8988T (cell line): ENCODE measurements around the gene KRT80.
"Not testable (repeated sequence)": the region's sequence is repeated elsewhere in the genome, so short reads cannot be mapped to it uniquely, and the experiment has no call there.

Experiments
- DNase-seq: peaks from one replicate; pipeline ENCODE4 v3.0.0; 2011

The KRT80 gene

DNA sequence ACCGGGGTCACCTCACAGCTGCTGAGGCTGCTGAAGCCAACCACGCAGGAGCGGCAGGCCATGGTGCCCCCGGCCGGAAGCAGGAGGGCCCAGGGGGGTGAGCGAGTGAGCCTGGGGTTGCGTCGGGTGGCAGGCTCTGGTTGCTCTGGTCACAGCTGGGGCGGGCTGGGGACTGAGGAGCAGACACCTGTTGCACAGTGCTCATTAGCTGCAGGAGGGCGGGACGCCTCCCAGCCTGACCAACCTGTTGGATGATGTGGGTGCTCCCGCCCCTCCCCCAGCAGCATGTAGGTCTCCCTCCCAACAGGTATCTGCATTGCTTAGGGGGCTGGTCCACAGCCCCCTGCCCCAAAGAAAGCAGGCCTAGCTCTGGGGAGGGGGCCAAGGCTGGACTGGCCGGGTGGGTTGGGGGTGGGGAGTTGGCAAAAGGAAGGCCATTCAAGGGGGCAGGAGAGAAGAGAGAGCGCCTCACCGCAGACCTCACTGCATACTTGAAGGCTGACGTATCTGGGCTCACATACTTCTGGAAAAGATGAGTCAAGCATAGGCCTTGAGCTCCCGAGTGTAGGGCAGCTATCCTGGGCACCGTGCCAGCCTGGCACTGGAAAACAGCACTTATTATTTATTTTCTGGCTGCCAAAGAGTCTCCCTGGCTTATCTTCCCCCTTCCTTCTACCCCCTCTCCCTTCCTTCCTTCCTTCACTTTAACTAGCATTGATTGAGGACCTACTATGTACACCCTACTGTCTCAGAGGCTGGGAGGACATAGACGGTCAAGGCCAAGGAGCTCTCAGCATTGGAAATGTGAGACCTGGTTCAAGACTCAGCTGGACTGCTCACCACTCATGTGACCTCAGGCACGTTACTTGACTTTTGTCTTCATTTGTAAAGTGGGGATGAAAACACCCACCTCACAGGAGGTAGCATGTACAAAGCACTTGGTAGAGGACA lies at the start of gene KRT80:
Gene KRT80 (minus strand): TSS at position 174 of the 951 bp plus-strand sequence. CDS start 112 bp downstream, at position 62.
- DNase-seq: peak; percentile 94

DNA sequence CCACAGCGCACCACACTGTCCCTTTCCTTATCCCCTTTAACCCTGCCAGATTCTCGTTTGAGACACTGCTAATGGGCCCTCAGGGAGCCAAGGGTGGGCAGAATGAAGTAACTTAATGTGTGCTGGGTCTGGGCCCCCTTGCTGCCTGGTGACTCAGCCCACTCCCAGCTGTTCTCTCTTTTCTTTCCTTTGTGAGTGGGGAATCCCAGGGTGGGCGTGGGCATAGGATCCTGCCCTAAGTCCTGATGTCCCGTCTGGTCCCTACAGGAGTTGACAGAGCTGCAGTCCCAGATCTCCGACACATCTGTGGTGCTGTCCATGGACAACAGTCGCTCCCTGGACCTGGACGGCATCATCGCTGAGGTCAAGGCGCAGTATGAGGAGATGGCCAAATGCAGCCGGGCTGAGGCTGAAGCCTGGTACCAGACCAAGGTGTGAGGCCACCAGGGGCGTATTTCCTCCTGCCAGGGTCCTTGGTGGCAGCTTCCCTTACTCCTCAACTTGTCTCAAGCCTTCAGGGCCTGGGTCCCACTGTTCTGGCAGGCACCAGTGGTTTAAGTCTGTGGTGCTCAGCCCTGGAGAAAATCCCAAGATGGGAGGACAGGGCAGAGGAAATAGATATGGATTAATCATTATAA lies 49.5 kb upstream of the KRT80 start:
- DNase-seq: peak; percentile 51

DNA sequence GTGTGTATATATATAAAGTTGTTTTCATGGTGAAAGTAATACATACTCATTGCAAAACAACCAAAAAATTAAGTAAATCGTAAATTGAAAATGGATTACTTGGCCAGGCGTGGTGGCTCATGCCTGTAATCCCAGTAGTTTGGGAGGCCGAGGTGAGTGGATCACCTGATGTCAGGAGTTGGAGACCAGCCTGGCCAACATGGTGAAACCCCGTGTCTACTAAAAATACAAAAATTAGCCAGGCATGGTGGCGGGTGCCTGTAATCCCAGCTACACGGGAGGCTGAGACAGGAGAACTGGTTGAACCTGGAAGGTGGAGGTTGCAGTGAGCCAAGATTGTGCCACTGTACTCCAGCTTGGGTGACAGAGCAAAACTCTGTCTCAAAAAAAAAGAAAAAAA lies 48.4 kb upstream of the KRT80 start:
- DNase-seq: not testable (repeated sequence)

DNA sequence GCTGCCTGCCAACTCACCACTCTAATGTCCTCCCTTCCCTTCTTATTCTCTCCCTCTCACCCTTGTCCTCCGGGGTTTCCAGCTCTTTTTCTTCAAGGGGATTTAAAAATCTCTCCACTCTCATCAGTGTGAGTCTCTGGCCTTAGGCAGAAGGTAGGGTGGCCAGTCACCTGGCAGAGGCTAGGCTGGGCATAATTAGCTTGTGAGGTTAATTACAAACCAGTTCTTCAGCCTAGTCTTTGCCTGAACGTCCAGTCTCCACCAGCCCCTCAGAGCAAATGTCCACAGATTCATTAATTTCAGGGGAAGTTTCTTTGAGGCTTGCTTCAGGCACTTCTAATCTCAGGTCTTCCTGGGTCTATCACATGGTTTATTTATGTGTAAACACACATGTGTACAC lies 48.0 kb upstream of the KRT80 start:
- no peak for DNase-seq

DNA sequence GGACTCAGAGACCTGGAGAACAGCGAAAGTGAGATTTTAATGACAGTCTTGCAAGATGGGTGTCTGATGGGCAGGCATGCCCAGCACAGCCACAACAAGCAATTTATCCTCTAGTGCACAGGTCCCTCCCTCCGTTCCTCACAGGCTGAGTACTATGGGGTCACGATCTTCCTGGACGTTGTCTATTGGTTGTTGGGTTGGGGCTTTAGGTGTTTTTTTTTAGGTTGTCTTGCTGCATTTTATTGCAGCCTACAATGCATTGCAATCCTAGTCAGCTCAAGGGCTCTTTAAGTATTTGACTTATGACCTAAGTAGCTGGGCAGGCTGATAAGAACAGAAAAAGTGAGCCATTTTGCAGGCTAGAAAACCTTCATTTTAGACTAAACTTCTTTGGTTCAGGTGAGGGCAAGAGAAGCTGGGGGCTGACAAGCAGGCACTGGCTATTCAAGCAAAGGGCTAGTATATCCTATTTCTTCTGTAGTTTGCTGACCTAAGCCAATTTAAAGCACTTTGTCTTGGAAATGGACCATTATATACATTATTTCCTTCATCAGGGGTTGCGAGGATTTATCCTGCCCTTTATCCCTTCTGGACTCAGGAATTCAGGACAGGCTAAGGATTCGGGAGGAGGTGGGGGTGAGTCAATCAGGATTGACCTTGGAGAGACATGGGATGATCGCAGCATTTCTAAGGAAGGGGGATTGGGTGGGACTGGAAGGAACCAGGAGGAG lies 47.3 kb upstream of the KRT80 start:
- no peak for DNase-seq

DNA sequence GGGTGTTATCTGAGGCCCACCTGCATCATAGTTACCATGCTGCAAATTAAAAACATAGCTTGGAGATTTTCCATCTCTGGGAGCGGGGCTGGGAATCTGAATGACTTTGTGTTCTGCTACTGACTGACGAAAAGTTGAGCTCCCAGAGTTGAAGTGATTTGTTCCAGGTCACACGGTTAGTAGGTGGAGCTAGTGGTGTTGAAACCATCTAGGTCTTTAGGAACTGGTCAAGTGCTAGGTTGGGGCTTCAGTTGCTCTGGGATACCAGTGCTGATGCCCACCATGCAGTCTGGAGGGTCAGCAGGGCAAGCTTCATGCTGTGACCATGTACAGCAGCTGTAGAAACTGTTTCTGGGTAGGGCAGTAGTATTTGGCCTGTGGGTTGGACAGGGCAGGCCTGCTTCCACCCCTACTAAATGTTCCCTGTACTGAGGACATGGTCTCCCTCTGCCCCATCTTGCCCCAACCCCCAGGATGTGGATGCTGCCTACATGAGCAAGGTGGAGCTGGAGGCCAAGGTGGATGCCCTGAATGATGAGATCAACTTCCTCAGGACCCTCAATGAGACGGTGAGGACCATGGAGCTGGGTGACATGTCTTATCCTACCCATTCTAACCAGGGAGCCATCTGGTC lies 46.5 kb upstream of the KRT80 start:
- no peak for DNase-seq

DNA sequence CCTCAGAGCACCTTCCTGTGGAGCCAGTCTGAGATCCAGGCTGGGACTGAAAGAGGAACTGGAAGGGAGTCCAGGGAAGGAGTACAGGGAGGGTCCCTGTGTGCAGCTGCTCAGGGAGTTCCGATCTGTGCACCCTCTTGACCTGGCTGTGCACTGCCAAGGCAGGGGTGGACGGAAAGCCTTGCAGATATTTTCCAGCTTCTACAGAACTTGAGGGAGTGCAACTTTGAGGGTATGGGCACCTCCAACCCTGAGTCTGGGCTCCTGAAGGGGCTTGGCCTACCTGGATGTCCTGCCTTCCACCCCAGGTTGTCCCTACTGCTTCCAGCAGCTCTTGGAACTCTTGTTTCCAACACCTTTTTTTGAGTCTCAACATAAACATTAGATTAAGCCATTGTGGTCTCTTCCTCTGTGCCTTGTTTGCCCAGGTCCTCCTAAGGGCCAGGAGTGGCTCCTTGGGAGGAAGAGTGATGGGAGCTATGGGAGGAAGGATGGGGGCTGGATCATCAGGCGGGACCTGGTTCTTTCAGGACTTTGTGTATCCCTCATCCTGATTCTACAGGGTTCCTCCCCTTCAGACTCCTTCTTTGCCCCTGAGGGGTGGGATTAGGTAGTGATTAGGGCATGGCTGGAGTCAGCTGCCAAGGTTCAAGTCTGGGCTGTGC lies 44.7 kb upstream of the KRT80 start:
- peak; percentile 21 for DNase-seq

DNA sequence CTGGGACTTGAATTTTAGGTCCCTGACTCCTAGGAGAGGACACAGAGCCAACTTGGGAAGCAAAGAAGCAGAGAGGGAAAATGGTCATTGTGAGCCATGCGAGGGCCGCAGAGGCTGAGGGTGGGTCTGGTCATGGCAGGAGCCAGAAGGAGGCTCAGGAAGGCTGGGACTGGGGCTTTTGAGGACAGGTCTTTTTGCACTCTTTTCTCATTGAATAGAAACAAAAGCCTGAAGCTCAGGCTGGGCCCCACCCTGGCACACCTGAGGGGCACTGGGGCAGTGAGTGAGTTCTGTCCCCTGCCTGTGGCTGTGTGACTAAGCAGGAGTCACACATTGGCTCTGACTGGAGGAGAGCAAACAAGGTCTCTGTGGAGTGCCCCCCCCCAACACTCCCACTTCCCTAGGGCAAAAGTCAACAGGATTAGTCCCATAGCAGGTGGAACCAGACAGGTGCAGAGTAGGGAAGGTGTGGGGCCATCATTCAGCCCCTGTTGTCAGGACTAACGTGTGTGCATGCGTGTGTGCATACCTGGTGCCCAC lies 44.1 kb upstream of the KRT80 start:
- peak; percentile 35 for DNase-seq

DNA sequence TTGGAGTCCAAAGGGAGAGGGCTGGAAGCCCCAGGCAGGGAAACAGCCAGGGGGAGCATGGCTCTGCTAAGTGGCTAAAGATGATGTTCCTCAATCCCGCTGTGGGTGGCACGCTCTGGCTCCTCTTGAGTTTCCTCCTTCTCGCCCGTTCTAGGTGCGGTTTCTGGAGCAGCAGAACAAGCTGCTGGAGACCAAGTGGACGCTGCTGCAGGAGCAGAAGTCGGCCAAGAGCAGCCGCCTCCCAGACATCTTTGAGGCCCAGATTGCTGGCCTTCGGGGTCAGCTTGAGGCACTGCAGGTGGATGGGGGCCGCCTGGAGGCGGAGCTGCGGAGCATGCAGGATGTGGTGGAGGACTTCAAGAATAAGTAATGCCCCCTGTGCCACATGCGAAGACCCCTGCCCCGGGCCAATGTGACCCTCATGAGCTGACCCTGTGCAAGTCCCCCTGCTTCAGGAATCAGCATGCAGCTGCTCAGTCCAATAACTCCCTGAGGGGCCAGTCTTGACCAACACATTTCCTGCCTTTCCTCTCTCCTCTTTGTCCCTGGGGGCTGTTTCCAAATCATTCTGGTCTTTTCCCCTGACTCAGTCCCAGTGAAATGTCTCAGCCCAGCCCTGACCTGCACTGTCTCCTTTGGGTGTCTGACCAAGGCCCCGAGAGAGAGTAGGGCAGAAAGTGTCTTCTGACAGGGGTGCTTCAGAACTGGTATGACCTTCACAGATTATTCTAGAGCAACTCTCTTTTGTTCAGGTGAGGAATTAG lies 43.4 kb upstream of the KRT80 start:
- peak; percentile 23 for DNase-seq

DNA sequence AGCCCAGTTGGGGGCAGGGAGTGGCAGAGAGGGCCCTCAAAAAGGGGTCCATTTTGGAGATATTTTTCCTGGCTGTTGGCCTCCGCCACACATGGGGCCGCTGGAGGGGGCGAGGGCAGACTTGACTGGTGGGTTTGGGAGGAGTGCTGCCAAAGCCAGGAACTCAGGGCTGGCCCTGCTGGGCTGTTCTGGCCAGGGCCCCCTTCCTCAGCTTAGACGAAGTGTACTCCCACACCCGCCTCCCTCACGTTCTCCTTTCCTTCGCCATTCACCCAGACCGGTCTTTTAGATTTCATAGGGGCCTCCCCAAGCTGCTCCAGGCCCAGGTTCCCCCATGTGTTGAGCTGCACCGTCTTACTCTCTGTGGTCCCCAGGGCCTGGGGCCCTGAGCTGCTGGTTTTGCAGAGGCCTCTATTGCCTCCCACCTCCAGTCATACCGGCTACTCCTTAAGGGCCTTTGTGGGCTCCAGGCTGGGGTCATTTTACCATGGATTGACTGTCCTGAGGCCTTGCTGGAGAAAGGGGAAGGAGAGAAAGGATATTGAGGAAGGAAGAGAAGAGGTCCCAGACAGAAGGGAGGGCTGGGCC lies 42.5 kb upstream of the KRT80 start:
- DNase-seq: peak; percentile 38

DNA sequence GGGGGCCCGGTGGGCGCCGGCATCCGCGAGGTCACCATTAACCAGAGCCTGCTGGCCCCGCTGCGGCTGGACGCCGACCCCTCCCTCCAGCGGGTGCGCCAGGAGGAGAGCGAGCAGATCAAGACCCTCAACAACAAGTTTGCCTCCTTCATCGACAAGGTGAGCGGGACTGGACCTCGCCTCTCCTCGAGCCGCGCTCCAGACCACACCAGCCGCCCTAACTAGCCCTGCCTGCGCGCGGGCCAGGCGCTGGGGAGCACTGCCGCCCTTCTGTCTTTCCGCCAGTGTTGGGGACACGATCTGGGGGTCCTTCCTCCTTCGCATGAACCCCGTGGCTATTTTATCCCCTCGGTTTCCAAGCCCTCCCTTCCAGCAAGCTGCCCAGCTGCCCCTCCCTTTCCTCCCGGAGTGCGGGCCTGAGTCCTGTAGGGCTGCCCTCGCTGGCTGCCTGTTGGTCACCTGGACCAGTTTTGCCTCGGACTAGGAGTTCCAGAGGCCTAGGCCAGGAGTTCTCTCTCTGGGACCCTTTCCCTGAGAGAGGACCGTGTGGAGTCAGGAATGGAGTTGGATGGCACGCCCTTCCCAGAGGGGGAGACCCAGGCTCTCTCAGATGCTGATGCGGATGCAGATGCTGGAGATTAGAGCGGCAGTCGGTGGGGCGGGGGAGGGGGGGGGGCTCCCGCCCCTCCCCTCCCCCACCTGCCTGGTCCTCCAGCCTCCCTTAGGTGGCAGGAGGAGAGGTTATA lies 41.8 kb upstream of the KRT80 start:
- peak; percentile 27 for DNase-seq

DNA sequence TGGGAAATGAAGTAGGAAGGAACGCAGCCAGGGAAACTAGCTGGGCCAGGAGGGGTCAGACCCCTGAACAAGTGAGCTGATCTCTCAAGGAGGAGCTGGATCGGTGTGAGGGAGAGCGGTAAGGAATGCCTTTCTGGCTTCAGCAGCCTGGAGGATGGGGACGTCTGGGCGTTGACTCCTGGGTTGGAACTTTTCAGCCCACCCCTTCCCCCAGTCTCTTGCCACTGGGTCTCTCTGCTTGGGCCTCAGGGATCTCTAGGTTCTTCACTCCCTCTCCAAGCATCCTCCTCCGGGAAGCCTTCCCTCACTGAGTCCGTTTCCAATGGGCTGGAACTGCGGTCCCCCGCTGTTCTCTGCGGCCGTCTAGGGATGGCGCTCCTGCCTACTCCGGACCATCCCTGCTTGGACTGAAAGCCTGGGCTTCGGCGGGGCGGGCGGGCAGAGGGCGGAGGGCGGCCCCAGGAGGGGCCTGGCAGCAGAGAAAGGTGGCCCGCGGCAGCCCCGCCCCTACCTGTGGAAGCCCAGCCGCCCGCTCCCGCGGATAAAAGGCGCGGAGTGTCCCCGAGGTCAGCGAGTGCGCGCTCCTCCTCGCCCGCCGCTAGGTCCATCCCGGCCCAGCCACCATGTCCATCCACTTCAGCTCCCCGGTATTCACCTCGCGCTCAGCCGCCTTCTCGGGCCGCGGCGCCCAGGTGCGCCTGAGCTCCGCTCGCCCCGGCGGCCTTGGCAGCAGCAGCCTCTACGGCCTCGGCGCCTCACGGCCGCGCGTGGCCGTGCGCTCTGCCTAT lies 41.1 kb upstream of the KRT80 start, which contains the start of gene KRT7:
Gene KRT7 (plus strand): TSS at position 570 of the 788 bp plus-strand sequence. CDS start 54 bp downstream, at position 624.
- DNase-seq: peak; percentile 29

DNA sequence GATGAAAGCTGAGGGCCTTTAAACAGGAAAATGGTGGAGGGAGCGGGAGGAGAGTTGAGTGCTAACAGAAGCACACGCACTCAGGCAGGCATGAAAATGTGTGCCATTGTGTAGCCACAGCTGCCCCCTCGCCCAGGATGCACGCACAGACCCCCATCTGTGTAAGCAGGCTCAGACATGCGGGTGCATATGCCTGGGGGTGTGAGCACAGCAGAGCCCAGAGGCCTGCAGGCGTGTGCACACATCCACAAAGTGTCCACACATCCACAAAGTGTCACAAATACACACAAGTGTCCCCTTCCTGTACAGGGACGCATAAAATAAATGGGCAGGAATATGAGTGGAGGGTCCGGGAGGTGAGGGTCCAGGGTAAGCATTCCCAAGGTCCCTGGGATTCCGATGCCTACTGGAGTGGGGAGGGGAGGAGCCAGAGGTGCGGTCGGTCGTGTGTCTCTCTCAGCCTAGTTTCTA lies 40.4 kb upstream of the KRT80 start:
- peak; percentile 28 for DNase-seq

DNA sequence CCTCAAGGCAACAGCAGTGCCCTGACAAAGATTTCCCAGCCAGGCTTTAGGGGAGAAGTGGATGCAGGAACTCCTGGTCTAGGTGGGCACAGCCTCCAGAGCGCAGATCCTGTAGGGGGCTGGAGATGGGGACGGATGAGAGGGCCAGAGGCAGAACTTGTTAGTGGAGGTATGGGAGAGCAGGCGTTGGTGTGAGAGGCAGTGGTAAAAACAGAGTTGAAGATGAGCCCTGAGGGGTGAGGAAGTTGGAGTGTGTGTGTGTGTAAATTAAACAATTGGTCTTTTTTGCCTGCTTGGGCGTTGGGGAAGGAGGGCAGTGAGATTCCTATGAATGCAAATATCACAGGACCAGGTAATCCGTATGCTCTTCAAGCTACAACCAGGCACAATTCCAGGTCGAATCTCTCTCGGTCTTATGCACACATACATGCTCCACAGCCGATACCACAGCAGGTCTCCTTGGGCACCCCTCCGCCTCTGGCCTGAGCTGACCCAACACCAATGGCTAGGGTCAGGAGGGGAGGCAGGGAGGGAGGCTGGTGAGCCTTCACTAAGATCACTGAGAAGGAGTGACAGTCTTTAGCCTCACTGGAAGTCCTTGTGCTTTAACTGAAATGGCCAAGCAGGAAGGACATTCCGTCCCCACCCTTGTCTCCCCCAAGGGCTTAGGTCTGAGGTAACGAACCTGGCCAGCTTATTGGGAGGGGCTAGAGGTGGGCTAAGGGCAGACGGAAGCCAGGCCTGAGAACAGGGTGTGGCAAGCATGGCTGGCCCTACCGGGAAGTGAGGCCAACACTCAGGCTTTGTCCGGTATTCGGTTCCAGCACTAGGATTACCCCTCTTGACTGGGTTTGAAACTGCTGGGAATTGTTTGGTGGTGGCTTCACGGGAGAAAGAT lies 39.7 kb upstream of the KRT80 start:
- peak; percentile 24 for DNase-seq

DNA sequence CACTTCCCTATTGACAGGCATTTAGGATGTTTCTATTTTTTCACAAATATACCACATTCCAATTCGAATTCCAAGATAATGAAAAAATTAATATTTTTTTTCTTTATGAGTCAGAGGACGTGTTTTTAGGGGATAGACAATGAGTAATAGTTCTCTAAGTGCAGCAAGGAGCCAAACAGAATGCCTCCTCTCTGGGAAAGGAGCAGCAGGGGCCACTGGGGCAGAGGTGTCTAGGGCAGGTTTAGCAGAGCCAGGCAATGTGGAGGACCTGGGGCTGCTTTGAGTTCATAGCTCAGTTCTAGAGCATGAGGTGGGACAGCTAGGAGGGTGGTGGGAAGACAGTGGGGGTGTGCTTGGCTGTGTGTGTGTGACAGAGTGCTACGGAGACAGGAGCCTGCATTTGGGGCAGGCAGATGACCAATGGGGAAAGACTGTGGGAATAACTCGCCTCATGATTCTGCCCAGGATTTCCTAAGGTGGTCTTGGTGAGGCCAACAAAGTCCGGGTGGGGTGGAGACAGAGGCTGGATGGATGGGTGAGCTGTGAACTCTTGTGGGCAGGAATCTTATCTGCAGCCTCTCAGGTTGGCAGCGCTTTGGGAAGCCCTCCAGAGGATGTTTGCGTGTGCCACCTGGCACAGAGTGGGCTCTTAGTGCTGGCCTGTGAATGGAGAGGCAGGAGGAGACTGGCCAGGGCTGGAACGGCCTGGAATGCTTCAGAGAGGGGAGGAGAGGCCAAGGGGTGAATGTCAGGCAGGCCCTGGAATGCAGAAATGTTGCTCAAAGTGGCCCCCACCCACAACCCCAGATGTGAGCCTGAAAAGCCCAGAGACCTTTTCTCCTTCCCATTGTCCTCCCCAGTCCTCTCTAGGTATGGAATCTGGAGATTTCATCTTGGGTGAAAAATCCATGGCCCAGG lies 38.8 kb upstream of the KRT80 start:
- DNase-seq: peak; percentile 75

DNA sequence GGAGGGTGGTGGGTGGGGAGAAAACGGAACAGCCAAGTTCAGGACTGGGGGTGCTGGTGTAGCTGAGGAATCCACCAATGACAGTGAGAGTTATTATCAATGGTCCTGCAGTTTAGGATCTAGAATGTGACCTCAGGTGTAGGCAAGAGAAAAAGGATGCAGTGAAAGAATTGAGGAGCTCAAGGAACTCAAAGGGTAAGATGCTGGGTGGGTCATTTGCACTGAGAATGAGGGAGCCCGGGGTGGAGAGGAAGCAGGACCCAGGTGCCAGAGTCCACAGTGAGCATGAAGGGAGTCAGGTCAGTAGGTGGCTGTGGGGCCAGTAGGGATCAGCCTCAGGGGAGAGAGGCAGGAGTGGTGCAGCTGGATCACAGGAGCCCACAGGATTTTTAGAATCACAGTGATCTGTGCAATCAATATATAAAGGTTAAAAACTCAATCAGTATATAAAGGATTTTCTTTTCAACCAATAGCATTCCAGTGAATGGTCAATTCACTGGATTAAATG lies 38.1 kb upstream of the KRT80 start:
- peak; percentile 24 for DNase-seq

DNA sequence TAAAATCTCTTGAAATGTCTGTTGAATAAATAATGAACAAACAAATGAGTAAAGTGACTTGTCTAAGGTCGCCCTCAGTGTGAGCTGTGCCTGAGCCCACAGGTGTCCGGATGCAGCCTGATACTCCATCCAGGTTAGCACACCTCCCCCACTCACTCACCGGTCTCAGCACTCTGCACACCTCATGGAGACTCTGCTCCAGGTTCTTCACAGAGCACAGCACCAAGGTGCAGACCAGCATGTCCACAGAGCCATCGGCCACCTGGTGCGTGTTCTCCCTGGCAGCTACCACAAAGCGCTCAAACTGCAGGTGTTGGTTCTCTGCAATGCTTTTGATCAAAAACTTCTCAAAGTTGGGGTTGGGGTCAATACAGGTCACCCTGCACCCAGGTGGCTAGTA lies 37.1 kb upstream of the KRT80 start:
- DNase-seq: no peak
